ENCODE data around the gene PTBP3.
"Not testable (repeated sequence)": the region's sequence is repeated elsewhere in the genome, so short reads cannot be mapped to it uniquely, and the experiment has no call there.

The PTBP3 gene

DNA sequence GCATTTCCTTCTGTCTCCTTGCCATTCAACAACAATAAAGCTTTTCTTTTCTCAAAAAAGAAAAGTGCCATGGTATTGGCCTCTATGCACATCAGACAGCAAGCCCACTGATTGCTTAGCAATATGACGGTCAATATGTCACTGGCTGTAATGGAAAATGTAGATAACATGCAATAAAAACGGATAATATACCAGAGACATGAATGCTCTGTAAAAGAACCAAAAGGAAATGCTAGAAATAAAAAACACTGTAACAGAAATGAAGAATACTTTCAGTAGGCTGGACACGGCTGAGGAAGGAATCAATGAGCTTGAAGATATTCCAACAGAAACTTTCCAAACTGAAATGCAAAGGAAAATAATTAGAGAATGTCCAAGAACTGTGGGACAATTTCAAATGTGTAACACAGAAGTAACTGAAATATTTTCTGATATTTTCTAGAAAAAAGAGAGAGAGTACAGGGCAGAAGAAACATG, 10.0 kb downstream of the PTBP3 start:
- DNase-seq (ENCODE audit: low read depth, low spot score): no peak

DNA sequence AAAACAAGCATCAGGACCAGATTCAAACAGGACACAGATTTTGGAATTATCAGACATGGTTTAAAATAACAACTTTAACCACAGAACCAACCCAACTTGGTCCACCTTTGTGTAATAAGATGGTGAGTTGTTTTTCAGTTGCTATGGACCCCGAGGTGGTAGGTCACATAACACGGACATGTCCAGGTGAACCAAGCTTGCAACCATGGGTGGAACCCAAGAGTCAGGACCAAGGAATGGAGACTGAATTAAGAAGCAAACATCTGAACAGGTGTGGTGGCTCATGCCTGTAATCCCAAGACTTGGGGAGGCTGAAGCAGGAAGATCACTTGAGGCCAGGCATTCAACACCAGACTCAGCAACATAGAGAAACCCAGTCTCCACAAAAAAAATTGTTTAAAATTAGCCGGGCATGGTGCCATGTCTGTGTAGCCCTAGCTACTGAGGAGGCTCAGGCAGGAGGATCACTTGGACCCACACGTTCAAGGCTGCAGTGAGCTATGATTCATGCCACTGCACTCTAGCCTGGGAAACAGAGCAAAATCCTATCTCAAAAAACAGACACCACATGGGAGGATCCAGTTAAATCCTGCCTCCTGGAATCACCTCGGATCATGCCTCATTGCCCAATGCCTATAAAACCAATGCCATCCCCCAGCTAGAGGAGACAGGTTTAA, 10.6 kb downstream of the PTBP3 start:
- no peak for DNase-seq (ENCODE audit: low read depth, low spot score)

DNA sequence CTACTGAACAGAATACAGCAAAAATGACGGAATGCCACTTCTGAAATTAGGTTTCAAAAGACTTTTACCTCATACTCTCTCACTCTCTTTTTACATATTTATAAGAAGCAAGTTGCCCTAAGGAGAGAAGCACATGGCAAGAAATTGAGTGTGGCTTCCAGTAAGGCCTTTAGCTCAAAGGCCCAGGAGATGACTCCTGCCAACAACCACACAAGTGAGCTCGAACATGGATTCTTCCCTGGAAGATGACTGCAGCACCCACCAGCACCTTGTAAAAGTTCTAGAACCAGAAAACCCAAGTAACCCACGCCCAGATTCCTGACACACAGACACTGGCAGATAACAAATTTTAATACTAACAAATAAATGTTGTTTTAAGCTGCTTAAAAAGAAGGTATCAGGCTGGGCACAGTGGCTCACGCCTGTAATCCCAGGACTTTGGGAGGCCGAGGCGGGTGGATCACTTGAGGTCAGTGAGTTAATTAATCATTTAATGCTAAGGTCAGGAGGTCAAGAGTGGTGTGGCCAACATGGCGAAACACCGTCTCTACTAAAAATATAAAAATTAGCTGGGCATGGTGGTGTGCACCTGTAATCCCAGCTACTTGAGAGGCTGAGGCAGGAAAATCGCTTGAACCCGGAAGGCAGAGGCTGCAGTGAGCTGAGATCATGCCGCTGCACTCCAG, 17.0 kb downstream of the PTBP3 start:
- no peak for DNase-seq (ENCODE audit: low read depth, low spot score)

DNA sequence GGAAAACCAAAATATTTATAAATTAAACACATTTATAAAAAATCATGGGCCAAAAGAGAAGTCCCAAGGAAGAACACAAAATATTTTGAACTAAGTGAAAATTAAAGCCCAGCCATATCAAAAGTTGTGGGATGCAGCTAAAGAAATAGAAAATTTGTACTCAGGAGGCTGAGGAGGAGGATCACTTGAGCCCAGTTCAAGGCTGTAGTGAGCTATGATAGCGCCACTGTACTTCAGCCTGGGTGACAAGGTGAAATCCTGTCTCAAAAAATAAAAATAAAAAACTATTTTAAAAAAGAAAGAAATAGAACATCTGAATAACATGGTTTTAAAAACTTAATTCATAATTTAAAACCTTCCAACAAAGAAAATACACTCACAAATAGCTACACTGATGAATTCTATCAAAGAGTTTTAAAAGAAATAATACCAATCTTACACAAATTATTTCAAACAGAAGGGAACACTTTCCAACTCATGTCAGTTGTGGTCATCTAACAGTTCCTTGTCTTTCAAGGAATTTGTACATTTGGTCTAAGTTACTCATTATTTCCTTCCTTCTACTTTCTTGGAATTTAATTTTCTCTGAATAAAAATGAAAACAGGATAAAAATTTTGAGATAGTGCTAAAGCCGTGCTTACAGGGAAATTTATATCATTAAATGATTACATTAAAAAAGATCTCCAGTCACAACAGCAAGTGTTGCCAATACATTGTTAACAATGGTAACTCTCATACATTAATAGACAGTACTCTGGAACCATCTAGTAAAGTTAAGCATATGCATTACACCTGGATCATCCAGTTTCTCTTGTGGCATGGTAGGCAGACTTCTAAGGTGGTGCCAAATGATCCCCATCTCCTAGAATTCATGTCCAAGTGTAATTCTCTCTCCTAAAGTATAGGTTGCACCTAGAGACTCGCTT, 17.8 kb downstream of the PTBP3 start:
- no peak for DNase-seq (ENCODE audit: low read depth, low spot score)

DNA sequence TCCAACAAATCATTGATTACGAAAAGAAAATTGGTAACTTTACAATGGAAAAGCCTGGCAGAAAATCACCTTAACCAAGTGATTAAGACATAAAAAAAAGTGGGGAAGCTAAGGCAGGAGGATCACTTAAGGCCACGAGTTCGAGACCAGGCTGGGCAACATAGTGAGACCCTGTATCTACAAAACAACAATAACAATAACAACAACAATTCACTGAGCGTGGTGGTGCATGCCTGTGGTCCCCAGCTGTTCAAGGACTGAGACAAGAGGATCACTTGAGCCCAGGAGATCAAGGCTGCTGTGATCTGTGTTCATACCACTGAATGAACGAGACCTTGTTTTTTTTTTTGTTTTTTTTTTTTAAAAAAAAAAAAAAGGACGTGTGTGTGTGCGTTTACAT, 21.3 kb downstream of the PTBP3 start:
- no peak for DNase-seq (ENCODE audit: low read depth, low spot score)

DNA sequence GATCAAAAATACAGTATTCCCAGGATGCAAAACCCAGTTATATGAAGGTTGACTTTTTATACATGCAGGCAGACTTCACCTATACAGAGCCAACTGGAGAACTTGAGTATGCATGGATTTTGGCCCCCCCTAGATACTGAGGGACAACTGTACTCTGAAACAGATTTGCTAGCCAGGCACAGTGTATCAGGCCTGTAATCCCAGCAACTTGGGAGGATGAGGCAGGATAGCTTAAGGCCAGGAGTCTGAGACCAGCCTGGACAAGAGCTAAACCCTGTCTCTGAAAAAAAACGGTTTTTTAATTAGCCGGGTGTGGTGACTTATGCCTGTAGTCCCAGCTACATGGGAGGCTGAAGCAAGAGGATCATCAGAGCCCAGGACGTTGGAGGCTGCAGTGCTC, 21.9 kb downstream of the PTBP3 start:
- no peak for DNase-seq (ENCODE audit: low read depth, low spot score)

DNA sequence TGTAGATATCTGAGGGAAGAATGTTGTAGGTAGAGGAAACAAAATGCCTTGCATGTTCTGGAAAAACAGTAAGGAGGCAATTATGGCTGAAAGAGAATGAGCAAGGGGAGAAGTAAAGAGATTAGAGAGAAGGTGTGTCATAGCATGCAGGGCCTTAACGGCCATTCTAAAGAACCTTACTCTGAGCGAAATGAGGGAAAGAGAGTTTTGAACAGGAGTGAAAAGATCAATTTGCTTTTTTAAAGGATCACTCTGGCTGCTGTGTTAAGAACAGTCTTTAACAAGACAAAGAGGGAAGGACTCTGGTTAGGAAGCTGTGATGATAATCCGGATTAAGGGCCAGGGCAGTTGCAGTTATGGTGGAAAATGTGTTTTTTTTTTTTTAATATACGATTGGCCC, 22.6 kb downstream of the PTBP3 start:
- DNase-seq (ENCODE audit: low read depth, low spot score): no peak

DNA sequence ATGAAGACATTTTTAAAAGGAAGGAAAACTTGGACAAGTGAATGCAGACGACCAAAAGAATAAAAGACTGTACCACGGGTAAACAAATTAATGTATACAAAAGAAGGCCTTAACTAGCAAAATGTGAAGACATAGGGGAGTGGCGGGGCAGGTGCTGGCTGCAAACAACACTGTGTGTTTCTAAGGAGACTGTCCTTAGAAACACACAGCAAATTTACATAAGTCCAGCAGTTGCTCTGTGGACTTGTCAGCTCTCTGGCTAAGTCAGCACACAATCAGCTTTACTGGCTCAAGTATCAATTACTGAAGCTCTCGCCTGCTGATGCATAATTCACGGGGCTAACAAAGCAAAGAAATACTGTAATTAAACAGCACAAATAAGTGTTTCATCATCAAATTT, 24.8 kb downstream of the PTBP3 start:
- DNase-seq (ENCODE audit: low read depth, low spot score): no peak

DNA sequence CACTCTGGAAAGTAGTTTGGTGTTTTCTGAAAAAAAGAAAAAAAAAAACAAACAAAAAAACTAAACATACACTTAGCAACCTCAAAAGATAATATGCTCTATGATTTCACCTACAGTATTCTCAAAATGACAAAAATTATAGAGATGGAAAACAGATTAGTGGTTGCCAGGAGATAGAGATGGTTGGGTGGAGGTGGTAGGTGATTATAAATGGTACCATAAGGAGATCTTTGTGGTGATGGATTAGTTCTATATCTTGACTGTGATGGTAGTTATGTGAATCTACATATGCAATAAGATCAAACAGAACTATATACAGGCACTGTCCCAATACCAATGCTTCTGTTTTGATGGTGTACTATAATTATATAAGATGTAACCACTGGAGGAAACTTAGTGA, 32.0 kb downstream of the PTBP3 start:
- DNase-seq (ENCODE audit: low read depth, low spot score): no peak

DNA sequence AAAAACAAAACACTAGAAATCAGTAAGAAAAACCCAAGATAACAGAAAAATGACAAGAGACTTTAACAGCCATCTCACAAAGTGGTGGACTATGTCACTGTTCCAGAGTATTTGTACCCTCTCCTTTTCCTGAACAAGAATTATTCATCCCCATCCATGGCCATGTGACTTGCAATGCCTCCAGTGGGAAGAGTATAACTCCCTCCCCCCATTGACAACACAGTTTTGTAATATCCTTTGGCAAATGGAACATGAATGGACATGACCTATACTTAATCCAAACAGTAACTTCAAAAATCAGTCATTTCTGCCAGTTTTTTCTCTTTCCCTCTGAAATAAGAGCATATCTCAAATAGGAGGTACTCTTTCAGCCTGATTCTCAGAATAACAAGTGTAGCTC, 33.9 kb downstream of the PTBP3 start:
- DNase-seq (ENCODE audit: low read depth, low spot score): no peak

DNA sequence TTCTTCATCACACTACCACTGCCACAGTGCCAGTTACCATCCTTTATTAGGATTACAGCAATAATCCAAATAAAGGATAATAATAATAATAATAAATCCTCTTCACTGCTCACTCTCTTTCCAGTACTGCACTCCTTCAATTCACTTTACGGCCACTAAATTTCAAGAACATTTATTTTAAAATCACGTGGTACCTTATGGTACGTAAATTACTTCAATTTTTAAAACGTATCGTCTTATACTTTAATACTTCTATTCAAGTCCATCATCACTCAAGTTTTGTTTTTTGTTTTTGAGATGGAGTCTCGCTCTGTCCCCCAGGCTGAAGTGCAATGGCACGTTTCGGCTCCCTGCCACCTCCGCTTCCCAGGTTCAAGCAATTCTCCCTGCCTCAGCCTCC, 36.5 kb downstream of the PTBP3 start:
- DNase-seq (ENCODE audit: low read depth, low spot score): no peak

DNA sequence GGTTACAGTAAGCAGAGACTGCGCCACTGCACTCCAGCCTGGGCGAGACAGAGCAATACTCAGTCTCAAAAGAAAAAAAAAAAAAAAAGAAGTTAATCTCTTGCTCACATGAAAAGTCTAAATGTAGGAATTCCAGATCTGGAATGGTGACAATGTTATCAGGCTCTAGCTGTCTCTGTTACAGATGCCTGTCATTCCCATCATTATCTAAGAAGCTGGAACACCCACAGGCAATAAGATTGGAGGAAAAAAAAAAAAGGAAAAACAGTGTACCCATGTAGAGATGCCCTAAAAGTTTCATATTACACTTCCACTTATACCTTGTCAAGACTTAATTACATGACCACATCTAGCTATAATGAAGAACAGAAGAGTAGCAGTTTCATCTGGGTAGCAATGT, 38.2 kb downstream of the PTBP3 start:
- DNase-seq (ENCODE audit: low read depth, low spot score): peak; percentile 31

DNA sequence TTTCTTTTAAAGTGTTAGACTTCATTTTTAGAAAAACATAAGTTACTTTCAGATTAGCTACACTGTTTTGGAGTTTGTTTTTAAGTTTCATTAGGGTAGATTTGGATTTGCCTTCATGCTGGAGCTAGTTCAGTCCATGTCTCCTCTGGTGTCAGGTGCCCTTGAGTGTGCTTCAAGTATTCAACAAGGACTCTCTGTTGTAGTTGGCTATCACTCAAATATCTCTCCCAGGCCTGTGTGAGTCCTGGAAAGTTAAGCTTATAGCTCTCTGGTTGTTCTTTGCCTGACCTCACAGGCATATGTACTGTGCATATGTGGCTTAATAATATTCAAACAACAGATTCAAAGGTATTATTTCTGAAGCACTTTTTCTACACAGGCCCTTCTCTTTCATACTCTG, 45.4 kb downstream of the PTBP3 start:
- no peak for DNase-seq (ENCODE audit: low read depth, low spot score)

DNA sequence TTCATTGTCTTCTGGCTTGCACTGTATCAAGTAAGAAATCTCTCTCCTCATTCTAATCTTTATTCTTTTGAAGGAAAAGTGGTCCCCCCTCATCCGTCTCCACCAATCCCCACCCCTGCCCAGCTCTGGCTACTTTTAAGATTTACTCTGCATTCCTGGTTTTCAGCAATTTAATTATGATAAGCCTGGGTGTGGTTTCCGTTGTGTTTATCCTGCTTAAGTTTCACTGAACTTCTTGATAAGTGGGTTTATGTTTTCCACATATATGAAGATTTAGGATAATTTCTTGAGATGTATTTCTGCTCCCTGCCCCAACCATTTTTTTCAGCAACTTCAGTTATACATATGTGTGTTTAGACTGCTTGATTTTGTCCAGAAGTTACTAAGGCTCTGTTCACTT, 46.5 kb downstream of the PTBP3 start:
- DNase-seq (ENCODE audit: low read depth, low spot score): no peak

DNA sequence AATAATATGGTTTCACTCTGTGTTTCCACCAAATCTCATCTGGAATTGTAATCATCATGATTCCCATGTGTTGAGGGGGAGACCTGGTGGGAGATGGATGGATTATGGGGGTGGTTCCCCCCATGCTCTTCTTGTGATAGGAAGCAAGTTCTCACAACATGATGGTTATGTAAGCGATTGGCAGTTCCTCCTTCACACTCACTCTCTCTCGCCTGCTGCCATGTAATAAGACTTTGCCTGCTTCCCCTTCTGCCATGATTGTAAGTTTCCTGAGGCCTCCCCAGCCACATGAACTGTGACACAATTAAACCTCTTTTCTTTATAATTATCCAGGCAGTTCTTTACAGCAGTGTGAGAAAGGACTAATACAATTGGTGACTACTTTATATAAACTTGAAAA, 48.4 kb downstream of the PTBP3 start:
- DNase-seq (ENCODE audit: low read depth, low spot score): no peak

DNA sequence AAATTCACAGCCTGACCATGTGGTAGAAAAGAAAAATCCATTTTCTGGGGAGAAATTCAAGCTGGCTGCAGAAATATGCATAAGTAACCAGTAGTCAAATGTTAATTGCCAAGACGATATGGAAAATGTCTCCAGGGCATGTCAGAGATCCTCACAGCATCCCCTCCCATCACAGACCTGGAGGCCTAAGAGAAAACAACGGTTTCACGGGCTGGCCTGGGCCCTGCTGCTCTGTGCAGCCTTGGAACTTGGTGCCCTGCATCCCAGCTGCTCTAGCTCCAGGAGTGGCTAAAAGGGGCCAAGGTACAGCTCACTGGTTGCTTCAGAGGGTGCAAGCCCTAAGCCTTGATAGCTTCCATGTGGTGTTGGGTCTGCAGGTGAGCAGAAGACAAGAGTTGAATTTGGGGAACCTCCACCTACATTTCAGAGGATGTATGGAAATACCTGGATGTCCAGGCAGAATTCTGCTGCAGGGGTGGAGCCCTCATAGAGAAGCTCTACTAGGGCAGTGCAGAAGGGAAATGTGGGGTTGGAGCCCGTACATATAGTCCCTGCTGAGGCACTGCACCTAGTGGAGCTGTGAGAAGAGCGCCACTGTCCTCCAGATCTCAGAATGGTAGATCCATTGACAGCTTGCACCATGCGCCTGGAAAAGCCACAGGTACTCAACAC, 49.7 kb downstream of the PTBP3 start:
- no peak for DNase-seq (ENCODE audit: low read depth, low spot score)

DNA sequence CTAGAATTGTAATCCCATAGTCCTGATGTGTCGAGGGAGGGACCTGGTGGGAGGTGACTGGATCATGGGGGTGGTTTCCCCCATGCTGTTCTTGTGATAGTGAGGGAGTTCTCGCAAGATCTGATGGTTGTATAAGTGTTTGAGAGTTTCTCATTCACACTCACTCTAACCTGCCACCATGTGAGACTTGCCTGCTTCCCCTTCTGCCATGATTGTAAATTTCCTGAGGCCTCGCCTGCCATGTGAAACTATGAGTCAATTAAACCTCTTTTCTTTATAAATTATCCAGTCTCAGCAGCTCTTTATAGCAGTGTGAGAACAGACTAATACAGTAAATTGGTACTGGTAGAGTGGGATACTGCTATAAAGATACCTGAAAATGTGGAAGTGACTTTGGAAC, 50.6 kb downstream of the PTBP3 start:
- DNase-seq (ENCODE audit: low read depth, low spot score): not testable (repeated sequence)

DNA sequence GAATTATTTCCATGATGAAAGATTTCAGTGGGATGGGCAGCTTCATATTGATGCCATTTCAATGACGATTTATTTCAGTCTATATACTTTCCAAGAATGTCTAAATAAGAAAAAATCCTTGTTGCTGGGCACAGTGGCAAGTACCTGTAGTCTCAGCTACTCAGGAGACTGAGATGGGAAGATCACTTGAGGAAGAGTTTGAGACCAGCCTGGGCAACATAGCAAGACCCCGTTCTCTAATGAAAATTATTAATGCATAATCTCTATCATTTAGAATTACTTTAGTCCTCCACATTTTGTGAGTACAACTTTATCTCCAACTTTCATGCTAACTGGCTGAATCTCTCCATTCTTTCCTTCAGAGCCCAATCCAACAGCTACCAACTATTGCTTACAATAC, 52.5 kb downstream of the PTBP3 start:
- DNase-seq (ENCODE audit: low read depth, low spot score): no peak

DNA sequence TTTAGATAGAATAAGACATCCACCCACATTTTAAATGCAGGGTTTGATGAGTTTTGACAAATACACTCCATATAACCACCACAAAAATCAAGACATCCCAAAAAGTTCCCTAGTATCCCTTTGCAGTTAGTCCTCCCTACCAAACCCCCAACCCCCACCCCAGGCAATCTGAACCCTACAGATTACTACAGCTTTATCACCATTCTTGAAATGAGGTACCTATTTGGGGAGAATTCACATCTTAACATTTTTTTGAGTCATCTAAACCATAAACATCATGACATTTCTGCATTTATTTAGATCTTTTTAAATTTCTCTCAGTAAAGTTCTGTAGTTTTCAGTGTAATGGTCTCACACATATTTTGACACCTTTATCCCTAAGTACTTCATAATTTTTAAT, 53.9 kb downstream of the PTBP3 start:
- no peak for DNase-seq (ENCODE audit: low read depth, low spot score)

DNA sequence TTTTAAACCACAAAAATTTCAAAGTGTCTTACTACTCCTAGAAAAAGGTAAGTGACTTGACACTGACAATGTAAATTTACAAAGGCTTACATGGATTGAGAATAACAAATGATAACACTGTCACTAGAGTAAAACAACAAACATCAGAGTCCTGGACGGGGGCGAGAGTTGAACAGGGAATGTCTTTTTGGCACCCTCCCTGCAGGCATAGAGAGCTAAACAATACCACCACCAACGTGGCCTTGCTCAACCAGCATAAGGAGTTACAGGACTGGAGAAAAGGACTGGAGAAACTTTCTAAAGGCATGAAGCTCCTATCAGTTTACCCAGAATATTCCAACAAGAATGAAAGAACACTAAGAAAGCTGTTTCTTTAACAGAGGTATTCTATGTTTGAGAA, 55.3 kb downstream of the PTBP3 start:
- DNase-seq (ENCODE audit: low read depth, low spot score): peak; percentile 18

DNA sequence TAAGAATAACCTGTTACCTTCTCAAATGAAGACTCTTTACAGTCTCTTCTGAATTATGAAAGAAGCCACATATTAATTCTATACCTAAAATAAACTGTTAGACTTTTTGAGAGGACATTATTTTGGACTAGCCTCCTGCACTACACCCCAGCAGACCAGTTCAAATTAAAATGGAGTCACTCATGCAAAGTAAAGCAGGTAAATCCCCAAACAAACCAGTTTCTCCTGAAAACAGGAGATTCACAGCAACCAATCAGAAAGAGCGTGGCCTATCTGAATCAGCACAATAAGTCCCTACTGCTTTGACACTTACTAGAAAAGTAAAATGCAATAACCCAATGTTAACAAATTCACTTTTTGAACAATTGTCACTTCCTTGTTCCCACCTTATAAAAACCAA, 58.8 kb downstream of the PTBP3 start:
- DNase-seq (ENCODE audit: low read depth, low spot score): no peak

DNA sequence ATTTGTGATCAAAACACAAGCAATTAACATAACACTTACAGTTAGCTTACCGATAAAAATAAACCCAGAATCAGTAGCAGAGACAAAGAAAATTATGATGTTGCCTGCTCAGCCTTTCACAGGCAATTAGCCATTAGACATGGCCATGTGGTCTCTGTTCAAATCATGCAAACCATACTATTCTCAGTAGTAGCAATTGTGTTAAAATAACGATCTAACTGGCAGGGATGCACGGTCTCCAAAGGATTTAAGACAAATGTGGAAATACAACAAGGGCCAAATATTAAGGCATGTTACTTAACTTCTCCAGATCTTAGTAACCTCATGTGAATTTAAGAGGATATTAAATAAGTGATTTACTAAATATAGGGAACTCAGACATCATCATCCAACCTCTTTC, 59.5 kb downstream of the PTBP3 start:
- no peak for DNase-seq (ENCODE audit: low read depth, low spot score)
